ENCODE data around the gene JAK3.

DNA sequence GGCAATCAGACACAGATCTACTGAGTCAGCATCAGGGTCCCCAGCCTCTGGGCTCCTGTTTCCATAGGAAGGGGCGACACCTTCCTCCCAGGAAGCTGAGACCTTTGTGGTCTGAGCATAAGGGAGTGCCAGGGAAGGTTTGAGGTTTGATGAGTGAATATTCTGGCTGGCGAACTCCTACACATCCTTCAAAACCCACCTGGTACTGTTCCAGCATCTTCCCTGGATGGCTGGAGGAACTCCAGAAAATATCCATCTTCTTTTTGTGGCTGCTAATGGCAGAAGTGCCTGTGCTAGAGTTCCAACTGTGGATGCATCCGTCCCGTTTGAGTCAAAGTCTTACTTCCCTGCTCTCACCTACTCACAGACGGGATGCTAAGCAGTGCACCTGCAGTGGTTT, 35.7 kb downstream of the JAK3 start:
- TF ChIP-seq, protein P1, sequence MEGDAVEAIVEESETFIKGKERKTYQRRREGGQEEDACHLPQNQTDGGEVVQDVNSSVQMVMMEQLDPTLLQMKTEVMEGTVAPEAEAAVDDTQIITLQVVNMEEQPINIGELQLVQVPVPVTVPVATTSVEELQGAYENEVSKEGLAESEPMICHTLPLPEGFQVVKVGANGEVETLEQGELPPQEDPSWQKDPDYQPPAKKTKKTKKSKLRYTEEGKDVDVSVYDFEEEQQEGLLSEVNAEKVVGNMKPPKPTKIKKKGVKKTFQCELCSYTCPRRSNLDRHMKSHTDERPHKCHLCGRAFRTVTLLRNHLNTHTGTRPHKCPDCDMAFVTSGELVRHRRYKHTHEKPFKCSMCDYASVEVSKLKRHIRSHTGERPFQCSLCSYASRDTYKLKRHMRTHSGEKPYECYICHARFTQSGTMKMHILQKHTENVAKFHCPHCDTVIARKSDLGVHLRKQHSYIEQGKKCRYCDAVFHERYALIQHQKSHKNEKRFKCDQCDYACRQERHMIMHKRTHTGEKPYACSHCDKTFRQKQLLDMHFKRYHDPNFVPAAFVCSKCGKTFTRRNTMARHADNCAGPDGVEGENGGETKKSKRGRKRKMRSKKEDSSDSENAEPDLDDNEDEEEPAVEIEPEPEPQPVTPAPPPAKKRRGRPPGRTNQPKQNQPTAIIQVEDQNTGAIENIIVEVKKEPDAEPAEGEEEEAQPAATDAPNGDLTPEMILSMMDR (IDR thresholded peaks at IDR 0.05), result no peak
- no peak for TF ChIP-seq EP300 (IDR thresholded peaks at IDR 0.05)
- no peak for TF ChIP-seq POLR2A (IDR thresholded peaks at IDR 0.05)

Measured in tibial nerve (tissue), 4 donors.